ENCODE results near the gene TWSG1.

DNA sequence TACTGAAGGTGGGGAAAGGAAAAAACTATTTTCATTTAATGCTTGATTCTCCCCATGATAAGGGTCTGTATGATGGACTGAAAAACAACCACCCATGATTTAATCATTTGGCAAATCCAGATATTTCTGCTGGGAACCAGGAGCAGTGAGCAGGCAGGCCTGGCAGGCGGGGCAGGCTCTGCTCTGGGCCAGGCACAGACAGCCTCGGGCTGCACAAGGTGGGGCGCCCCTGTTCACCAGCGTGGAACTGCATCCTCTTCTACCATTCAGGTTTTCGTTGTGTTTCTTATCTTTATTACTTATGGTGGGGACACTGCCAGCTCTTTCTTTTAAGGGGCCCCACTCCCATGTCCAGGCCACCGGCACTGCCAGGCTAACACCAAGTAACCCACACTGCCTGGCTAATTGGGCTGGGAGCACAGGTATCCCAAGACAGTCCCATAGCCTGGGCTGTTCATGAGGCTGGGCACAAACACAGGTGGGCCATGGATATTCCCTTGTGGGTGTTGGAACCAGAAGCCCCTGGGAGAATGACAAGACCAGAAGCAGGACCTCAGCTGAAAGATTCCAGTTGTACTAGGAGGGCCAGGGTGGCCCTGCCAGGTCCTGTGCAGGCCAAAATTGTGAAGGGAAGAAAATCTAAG lies 83.6 kb downstream of the TWSG1 start:
- no peak for TF ChIP-seq RB1 (IDR thresholded peaks at IDR 0.05; ENCODE audit: borderline replicate concordance)
- no peak for TF ChIP-seq TBL1XR1 (IDR thresholded peaks at IDR 0.05; ENCODE audit: low read depth, low read length)
- no peak for TF ChIP-seq NFIC (IDR thresholded peaks at IDR 0.05; ENCODE audit: low read depth, low read length)
- TF ChIP-seq, protein P1, sequence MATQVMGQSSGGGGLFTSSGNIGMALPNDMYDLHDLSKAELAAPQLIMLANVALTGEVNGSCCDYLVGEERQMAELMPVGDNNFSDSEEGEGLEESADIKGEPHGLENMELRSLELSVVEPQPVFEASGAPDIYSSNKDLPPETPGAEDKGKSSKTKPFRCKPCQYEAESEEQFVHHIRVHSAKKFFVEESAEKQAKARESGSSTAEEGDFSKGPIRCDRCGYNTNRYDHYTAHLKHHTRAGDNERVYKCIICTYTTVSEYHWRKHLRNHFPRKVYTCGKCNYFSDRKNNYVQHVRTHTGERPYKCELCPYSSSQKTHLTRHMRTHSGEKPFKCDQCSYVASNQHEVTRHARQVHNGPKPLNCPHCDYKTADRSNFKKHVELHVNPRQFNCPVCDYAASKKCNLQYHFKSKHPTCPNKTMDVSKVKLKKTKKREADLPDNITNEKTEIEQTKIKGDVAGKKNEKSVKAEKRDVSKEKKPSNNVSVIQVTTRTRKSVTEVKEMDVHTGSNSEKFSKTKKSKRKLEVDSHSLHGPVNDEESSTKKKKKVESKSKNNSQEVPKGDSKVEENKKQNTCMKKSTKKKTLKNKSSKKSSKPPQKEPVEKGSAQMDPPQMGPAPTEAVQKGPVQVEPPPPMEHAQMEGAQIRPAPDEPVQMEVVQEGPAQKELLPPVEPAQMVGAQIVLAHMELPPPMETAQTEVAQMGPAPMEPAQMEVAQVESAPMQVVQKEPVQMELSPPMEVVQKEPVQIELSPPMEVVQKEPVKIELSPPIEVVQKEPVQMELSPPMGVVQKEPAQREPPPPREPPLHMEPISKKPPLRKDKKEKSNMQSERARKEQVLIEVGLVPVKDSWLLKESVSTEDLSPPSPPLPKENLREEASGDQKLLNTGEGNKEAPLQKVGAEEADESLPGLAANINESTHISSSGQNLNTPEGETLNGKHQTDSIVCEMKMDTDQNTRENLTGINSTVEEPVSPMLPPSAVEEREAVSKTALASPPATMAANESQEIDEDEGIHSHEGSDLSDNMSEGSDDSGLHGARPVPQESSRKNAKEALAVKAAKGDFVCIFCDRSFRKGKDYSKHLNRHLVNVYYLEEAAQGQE (IDR thresholded peaks at IDR 0.05; ENCODE audit: low read depth, low read length): no peak
